H9 (cell line): ENCODE measurements around the gene MBP. TPM values are rescaled to one million over a fixed set of nuclear protein-coding genes. Genes with fewer than 3 reads are reported as not detected.

Source experiments
- DNase-seq: peaks from one replicate; pipeline ENCODE4 v3.0.0-alpha.2; 2017
- H2AFZ ChIP-seq: one replicate; pipeline ENCODE4 v1.6.1; 2013; ENCODE audit warnings: mild to moderate bottlenecking, low read length, control low read depth, moderate library complexity
- H2AK5ac ChIP-seq: 2 replicates; pipeline ENCODE4 v1.6.1; 2013; ENCODE audit warnings: low read length, control low read depth, mixed read lengths; ENCODE audit not compliant: insufficient read length
- H2BK120ac ChIP-seq: one replicate; pipeline ENCODE4 v1.6.1; 2013; ENCODE audit warnings: low read depth, mild to moderate bottlenecking, low read length, control low read depth, inconsistent platforms; ENCODE audit not compliant: poor library complexity, severe bottlenecking
- H2BK12ac ChIP-seq: 2 replicates; pipeline ENCODE4 v1.6.1; 2013; ENCODE audit warnings: low read length, control low read depth, mixed read lengths, low read depth; ENCODE audit not compliant: insufficient read length
- H2BK15ac ChIP-seq: 2 replicates; pipeline ENCODE4 v1.6.1; 2013; ENCODE audit warnings: low read depth, low read length, control low read depth
- H2BK20ac ChIP-seq: one replicate; pipeline ENCODE4 v1.6.1; 2013; ENCODE audit warnings: low read depth, mild to moderate bottlenecking, low read length, control low read depth, inconsistent platforms; ENCODE audit not compliant: poor library complexity, severe bottlenecking
- H2BK5ac ChIP-seq: 2 replicates; pipeline ENCODE4 v1.6.1; 2013; ENCODE audit warnings: low read length, control low read depth, mixed read lengths; ENCODE audit not compliant: insufficient read length
- H3K14ac ChIP-seq: 2 replicates; pipeline ENCODE4 v1.6.1; 2013; ENCODE audit warnings: low read length, control low read depth; ENCODE audit not compliant: insufficient read depth
- H3K18ac ChIP-seq: 2 replicates; pipeline ENCODE4 v1.6.1; 2013; ENCODE audit warnings: low read depth, mild to moderate bottlenecking, mixed read lengths, low read length, control low read depth; ENCODE audit not compliant: insufficient read length
- H3K23ac ChIP-seq: 2 replicates; pipeline ENCODE4 v1.6.1; 2013; ENCODE audit warnings: low read length, control low read depth, mixed read lengths, low read depth; ENCODE audit not compliant: insufficient read length
- H3K23me2 ChIP-seq: 2 replicates; pipeline ENCODE4 v1.6.1; 2013; ENCODE audit warnings: low read depth, mild to moderate bottlenecking, mixed read lengths, low read length, control low read depth; ENCODE audit not compliant: insufficient read length, poor library complexity, severe bottlenecking
- H3K27ac ChIP-seq: 2 replicates; pipeline ENCODE4 v1.5.1; 2013; ENCODE audit warnings: low read length, control low read depth, mixed read lengths, low read depth; ENCODE audit not compliant: insufficient read length
- H3K27me3 ChIP-seq: 2 replicates; pipeline ENCODE4 v1.6.1; 2013; ENCODE audit warnings: low read length, control low read depth, inconsistent platforms; ENCODE audit not compliant: insufficient read depth
- H3K4ac ChIP-seq: 2 replicates; pipeline ENCODE4 v1.6.1; 2013; ENCODE audit warnings: low read depth, mild to moderate bottlenecking, control low read depth, inconsistent platforms, low read length, moderate library complexity
- H3K4me1 ChIP-seq: 2 replicates; pipeline ENCODE4 v1.6.1; 2013; ENCODE audit warnings: low read length, control low read depth, inconsistent platforms; ENCODE audit not compliant: insufficient read depth
- H3K4me2 ChIP-seq: 2 replicates; pipeline ENCODE4 v1.6.1; 2013; ENCODE audit warnings: low read length, control low read depth, mixed read lengths; ENCODE audit not compliant: insufficient read length, insufficient read depth
- H3K56ac ChIP-seq: 2 replicates; pipeline ENCODE4 v1.6.1; 2013; ENCODE audit warnings: low read depth, mild to moderate bottlenecking, mixed read lengths, low read length, control low read depth; ENCODE audit not compliant: insufficient read length
- H3K79me1 ChIP-seq: 2 replicates; pipeline ENCODE4 v1.6.1; 2013; ENCODE audit warnings: low read depth, mild to moderate bottlenecking, moderate library complexity, low read length, control low read depth, inconsistent platforms; ENCODE audit not compliant: insufficient read depth, poor library complexity, severe bottlenecking
- H3K79me2 ChIP-seq: 2 replicates; pipeline ENCODE4 v1.6.1; 2013; ENCODE audit warnings: low read length, control low read depth, inconsistent platforms; ENCODE audit not compliant: insufficient read depth
- H3K9ac ChIP-seq: 2 replicates; pipeline ENCODE4 v1.6.1; 2013; ENCODE audit warnings: low read length, control low read depth, mixed read lengths; ENCODE audit not compliant: insufficient read length; ENCODE audit errors: extremely low read depth
- H3K9me3 ChIP-seq: one replicate; pipeline ENCODE4 v1.6.1; 2013; ENCODE audit warnings: low read depth, low read length, inconsistent platforms; ENCODE audit not compliant: control insufficient read depth
- H3T11ph ChIP-seq: one replicate; pipeline ENCODE4 v1.6.1; 2013; ENCODE audit warnings: mild to moderate bottlenecking, low read length, control low read depth, inconsistent platforms
- H4K20me1 ChIP-seq: one replicate; pipeline ENCODE4 v1.6.1; 2013; ENCODE audit not compliant: control insufficient read depth, insufficient read length, insufficient read depth
- H4K5ac ChIP-seq: 2 replicates; pipeline ENCODE4 v1.6.1; 2013; ENCODE audit warnings: low read depth, mild to moderate bottlenecking, mixed read lengths, low read length, control low read depth; ENCODE audit not compliant: insufficient read length
- H4K8ac ChIP-seq: replicated peaks from 2 replicates; pipeline ENCODE4 v1.6.1; 2013; ENCODE audit warnings: low read length, control low read depth, mixed read lengths, low read depth; ENCODE audit not compliant: insufficient read length
- H4K91ac ChIP-seq: 2 replicates; pipeline ENCODE4 v1.6.1; 2013; ENCODE audit warnings: low read depth, mild to moderate bottlenecking, moderate library complexity, mixed read lengths, low read length, control low read depth; ENCODE audit not compliant: insufficient read length
- H3K27ac Mint-ChIP-seq, 3 experiments: 2 replicates in 2 of 3; 3 replicates in 1 of 3; pipeline ENCODE4 v1.8.0; 2020 to 2021; ENCODE audit warnings: mixed read lengths in 3 of 3, mild to moderate bottlenecking in 1 of 3, moderate library complexity in 1 of 3
- H3K27me3 Mint-ChIP-seq: 2 replicates; pipeline ENCODE4 v1.8.0; 2021; ENCODE audit warnings: low read depth, mild to moderate bottlenecking, moderate library complexity, mixed read lengths
- H3K36me3 Mint-ChIP-seq, 3 experiments: 2 replicates in 2 of 3; 3 replicates in 1 of 3; pipeline ENCODE4 v1.8.0; 2020 to 2021; ENCODE audit warnings: low read depth in 3 of 3, mixed read lengths in 3 of 3; ENCODE audit not compliant: insufficient read depth in 1 of 3
- H3K4me1 Mint-ChIP-seq, 2 experiments: 2 replicates each; pipeline ENCODE4 v1.8.0; 2020; ENCODE audit warnings: mixed read lengths in 2 of 2
- H3K4me3 Mint-ChIP-seq, 2 experiments: 2 replicates in 1 of 2; 3 replicates in 1 of 2; pipeline ENCODE4 v1.8.0; 2020 to 2021; ENCODE audit warnings: mild to moderate bottlenecking in 2 of 2, mixed read lengths in 2 of 2, moderate library complexity in 1 of 2
- H3K9me3 Mint-ChIP-seq, 2 experiments: 2 replicates in 1 of 2; 3 replicates in 1 of 2; pipeline ENCODE4 v1.8.0; 2020; ENCODE audit warnings: mild to moderate bottlenecking in 2 of 2, mixed read lengths in 2 of 2, moderate library complexity in 1 of 2
- WGBS: extraction: QIAGEN DNeasy Blood & Tissue Kit; methylation state at CpG from one replicate; pipeline ENCODE4 v1.1.7; 2013; ENCODE audit warnings: missing lambda C conversion rate, low lambda C conversion rate, mixed read lengths; ENCODE audit not compliant: insufficient read length; ENCODE audit errors: extremely low coverage; 5-methylcytosine and 5-hydroxymethylcytosine counted together
- total RNA-seq: library from RNA; stranded (reverse); gene quantifications from 2 replicates; pipeline ENCODE4 v1.2.1, GENCODE V29; 2021
- TF ChIP-seq, protein P1 (sequence below): fragments of 200-600 bp; sonication (generic); conservative IDR thresholded peaks from 3 replicates; pipeline ENCODE4 v1.8.0; 2021; ENCODE audit warnings: antibody characterized with exemption, mild to moderate bottlenecking

The MBP gene
- total RNA-seq, 1 experiment from 2014 or later, result 8.6 TPM

DNA sequence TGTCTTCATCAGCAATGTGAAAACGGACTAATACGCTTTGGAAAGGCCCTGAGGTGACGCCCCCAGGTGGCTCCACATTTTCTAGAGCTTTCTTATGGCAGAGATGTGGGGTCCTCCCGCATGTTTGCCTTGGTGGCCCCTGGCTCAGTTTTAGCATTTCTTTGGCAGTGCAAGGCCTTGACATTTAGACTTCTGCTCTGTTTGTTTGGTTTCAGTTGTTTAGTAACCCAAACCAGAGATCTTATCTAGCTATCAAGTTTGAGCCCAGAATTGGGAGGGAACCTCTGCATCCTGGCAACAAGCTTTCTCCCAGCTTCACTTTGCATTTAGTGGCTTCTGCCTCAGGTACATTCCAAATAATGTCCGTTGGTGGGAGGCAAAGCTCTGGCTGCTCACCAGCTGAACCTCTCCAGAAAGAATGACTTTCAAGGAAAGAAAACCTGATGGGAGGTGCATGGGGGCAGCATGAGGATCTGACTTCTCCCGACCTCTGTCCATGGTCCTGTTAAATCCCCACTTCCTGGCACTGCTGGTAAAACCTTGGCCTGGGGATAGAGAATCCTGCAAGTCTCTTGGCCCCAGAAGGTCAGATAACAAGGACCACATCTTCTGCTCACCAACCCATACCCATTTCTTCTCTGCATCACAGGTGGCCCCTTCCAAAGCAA, 12.0 kb upstream of the MBP start:
- H2AFZ ChIP-seq, result no peak overlapping the region
- Mint-ChIP-seq H3K4me1 (no peaks in the 10 kb centered on the region), H3K27me3 (peaks cover 5% of the 10 kb centered on the region), H3K27ac (no peak overlapping the region), H3K36me3 (peaks cover 21 to 32% (median 24%) of the 10 kb centered on the region in 3 experiments), H3K4me3 (no peak overlapping the region), H3K9me3 (peaks cover 34 to 36% of the 10 kb centered on the region in 2 experiments)
- no peaks in the 10 kb centered on the region for H4K20me1 ChIP-seq
- H2BK20ac ChIP-seq, result no peak overlapping the region
- H3K27me3 ChIP-seq, result no peaks in the 10 kb centered on the region
- H3T11ph ChIP-seq, result no peak overlapping the region
- no peak overlapping the region for H3K9ac ChIP-seq
- TF ChIP-seq, protein P1, sequence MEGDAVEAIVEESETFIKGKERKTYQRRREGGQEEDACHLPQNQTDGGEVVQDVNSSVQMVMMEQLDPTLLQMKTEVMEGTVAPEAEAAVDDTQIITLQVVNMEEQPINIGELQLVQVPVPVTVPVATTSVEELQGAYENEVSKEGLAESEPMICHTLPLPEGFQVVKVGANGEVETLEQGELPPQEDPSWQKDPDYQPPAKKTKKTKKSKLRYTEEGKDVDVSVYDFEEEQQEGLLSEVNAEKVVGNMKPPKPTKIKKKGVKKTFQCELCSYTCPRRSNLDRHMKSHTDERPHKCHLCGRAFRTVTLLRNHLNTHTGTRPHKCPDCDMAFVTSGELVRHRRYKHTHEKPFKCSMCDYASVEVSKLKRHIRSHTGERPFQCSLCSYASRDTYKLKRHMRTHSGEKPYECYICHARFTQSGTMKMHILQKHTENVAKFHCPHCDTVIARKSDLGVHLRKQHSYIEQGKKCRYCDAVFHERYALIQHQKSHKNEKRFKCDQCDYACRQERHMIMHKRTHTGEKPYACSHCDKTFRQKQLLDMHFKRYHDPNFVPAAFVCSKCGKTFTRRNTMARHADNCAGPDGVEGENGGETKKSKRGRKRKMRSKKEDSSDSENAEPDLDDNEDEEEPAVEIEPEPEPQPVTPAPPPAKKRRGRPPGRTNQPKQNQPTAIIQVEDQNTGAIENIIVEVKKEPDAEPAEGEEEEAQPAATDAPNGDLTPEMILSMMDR, result no peak
- DNase-seq, result no peak
- WGBS, result no CpG with 5 or more reads among the region's 6 CpGs
- H3K4me2 ChIP-seq, result no peak overlapping the region
- H3K4me1 ChIP-seq, result no peaks in the 10 kb centered on the region
- H3K27ac ChIP-seq, result no peak overlapping the region
- no peak overlapping the region for H3K4ac ChIP-seq
- H4K5ac ChIP-seq, result no peak overlapping the region
- no peak overlapping the region for H2AK5ac ChIP-seq
- H4K91ac ChIP-seq, result no peak overlapping the region
- no peak overlapping the region for H2BK5ac ChIP-seq
- H3K79me2 ChIP-seq, result no peaks in the 10 kb centered on the region
- H3K23ac ChIP-seq, result no peak overlapping the region
- no peak overlapping the region for H2BK12ac ChIP-seq
- H2BK120ac ChIP-seq, result no peak overlapping the region
- no peak overlapping the region for H4K8ac ChIP-seq
- no peak overlapping the region for H2BK15ac ChIP-seq
- H3K79me1 ChIP-seq, result no peaks in the 10 kb centered on the region
- H3K9me3 ChIP-seq, result peaks cover 10% of the 10 kb centered on the region
- H3K56ac ChIP-seq, result no peak overlapping the region
- no peak overlapping the region for H3K14ac ChIP-seq
- H3K23me2 ChIP-seq, result no peaks in the 10 kb centered on the region
- no peak overlapping the region for H3K18ac ChIP-seq
